Stimulated activated CD8-positive, alpha-beta memory T cell treated with anti-CD3 and anti-CD28 coated beads, Interleukin-15, amount 100 ng/mL, for 1 hour (primary cell): ENCODE measurements around the gene SOBP.

Experiments
- DNase-seq: peaks from one replicate; pipeline ENCODE4 v3.0.0-alpha.2; 2020; ENCODE audit warnings: low read depth

The SOBP gene

DNA sequence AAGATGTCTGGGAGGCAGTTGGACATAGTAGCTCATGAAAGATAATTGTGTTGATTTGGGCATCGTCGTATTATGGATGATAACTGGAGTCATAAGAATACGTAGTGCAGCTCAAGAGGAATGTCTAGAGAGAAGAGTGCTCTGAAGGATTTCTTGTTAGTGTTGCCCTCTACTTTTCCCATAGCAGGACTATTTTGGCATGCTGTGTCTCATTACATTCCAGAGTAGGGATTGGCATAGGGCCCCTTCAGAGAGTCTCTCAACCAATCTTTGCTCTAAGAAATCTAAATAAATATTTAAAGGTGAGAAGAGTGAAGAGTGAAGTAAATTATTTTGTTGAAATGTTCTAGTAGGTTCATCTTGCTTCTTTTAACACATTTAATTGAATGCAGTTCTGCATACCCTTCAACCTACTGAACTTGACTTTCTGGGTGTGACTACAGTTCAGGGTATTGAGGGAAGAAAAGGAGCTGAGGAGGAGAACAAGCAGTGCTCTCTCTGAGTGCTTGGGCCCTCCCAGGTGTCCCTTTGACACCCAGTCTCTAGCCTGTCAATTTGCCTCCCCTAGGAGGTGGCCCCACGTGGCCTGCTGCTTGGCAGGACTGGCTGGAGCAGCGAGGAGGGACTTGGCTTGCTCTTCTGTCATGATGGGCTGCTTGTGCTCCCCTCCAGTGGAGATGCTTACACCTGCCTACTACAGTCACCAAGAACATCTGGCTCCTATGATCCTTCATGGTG lies 33.3 kb downstream of the SOBP start:
- no peak for DNase-seq

DNA sequence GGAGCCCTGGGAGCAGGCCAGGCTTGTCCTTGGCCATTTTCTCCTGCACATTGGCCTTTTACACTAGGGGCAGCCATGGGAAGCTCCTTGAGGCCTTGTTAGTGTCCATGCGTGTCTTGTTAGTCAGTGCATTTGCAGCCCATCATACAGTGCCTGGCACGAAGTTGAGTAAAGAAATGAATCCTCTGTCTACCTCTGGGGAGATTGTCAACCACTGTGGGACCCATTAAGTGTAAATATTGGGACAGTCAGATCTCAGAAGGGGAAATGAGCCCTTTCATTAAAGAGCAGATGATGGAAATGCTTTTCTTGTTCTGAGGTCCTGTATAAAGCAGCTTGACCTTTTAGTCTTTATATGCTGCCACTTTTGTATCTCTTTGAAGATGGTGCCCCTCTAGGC lies 33.9 kb downstream of the SOBP start:
- DNase-seq = no peak

DNA sequence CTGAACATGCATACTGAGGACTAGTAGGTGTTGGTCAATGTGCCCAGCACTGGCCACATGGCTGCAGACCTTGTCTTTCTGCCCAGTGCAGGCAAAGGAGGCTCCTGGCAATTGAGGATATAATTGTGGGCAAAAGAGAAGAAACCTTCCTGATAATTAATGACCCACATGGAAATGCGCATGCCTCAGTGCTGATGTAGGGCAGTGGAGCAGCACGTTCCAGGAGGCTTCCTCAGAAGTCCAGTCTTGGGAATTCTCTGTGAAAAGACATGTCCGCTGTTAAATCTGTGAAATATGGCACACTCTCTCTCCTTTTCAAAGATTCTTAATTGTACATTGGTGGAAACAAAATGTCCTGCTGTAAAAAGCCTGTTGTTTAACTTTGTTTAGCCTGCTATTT lies 34.7 kb downstream of the SOBP start:
- DNase-seq = no peak

DNA sequence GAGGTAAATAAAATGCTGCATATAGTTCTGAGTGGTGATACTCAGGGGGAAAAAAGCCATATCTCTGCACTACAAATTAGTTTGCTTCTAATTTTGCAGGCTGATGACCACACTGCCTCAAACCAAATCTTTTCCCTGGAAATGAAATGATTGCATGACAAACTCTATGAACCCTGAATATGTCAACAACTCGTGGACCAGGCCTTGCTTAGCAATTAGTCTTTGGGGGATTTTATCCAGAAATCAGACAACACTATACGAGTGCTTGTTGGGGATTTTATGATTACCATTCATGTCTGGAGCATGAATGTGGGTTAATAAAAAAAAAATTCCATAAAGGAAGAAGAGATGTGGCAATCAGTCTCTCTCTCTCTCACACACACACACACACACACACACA lies 42.0 kb downstream of the SOBP start:
- DNase-seq = no peak

DNA sequence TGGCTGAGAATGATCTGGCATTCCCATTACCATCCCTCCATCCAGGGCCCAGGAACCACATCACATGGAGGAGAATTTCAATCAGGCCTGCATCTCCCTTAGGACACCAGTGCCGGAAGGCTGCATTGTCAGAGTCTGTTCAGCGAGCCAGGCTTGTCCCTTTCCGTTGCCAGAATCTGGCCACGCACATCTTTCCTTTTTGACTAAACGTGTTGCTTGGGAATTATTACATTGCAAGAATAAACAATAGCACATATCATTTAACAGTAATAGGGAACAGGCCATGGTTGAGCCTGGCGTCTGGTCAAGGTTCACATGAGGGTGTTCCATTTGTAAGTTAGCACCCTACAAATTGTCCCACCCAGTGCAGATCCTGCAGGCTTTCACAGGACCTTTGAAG lies 42.8 kb downstream of the SOBP start:
- DNase-seq = no peak

DNA sequence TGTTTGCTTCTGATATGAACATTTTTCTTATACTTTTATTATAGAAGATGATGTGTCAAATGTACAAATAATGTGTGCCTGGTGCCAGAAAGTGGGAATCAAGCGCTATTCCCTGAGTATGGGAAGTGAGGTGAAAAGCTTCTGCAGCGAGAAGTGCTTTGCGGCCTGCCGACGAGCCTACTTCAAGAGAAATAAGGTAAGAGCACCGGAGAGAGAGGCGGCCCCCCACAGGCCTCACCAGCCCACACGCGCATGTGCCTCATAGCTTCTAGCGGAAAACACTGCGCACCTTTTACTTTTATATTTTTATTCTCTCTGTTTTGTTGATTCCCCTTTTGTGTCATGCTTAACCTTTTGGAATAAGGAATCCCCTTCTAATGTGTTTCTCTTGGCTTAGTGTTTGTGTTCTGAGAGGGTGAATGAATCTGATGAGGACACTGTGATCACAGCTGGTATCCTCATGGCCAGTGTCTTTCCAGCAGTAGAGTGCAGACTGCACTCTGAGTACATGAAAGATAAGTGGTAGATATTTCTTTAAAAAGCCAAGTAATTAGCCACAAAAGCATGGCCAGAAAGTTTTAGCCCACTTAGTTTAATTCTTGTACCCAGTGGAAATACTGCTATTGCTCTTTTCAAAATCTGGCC lies 43.6 kb downstream of the SOBP start:
- DNase-seq = no peak

DNA sequence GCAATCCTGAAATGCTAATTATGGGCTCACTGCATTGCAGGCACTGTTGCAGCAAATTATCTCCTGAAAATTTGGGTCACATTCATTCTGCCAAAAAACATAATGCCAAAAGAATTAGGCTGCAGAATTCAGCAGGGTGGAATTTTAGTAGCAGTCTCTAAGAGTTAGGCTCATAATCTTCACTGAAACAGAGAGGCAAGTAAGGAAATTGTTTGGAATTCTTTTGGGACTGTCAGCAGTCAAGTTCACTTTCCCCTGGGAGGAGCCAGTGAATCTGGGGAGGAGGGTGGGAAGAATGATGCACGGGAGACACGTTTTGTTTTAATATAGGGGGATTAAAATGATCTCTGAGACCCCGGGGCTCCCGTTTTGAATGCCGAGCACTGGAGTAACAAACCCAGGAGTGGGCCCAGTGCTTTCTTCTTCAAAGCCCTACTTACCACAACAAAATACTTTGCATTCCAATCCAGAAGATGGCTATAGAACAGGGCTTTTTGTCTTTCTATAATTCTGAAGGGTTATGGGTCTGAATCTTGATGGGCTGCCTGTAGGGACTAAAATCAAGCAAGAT lies 44.7 kb downstream of the SOBP start:
- no peak for DNase-seq

DNA sequence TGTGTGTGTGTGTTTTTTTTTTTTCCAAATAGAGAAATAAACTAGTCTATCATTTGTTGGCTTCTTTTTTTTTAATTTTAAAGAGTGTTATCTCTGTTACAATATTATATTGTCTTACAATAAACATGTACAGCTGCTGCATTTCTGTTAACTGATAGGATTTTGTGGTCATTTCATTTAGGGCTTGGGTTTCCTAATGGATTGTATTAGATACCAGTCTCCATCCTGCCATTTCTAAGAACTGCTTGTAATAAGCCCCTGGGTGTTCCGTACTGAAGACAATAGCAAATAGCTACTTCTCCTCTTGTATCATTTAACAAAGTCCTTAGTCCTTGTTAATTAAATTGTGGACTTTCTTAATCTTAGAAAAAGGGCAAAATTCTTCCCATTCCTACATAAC lies 45.7 kb downstream of the SOBP start:
- DNase-seq = no peak

DNA sequence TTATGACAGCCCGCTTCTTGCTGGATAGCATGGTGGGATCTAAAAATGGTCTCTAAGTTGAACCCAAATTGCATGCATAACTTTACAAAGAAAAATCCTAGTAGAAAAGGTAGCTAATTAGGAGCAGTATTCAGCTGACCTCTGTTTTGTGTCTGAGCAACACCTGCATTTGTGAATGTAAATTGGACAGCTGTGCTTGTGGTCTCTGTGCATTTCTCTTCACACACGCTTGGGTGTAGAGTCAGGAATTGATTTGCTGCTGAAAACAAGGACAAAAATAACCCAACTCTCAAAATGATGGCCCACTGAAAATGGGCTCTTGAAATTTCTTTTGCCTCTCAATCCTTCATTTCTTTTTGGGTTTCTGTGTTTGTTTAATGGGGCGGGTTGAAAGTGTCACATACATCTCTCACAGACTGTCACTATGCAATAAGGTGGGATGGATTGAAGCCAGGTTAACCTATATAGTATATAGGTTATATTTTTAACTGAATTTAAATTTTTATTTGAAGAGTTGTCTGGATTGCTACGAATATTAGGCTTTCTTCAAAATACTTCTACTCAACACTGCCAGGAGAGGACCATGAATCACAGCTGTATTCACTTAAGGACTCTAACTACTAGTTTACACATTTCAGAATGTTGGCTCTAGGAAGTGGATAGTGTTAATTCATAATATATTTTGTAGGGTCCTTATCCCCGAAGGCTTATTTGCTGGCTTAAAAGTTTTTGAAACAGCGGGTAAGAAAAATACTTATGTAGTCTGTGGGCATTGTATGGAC lies 46.5 kb downstream of the SOBP start:
- no peak for DNase-seq

DNA sequence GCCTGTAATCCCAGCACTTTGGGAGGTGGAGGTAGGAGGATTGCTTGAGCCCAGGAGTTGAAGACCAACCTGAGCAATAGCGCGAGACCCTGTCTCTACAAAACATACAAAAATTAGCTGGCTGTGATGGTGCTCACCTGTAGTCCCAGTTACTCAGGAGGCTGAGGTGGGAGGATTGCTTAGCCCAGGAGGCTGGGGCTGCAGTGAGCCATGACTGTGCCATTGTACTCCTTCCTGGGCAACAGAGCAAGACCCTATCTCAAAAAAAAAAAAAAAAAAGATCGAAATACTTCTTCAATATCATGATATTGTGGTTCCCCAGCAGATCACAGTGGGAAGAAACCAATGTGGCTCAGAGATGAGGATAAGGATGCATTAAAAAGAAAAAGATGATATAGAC lies 47.6 kb downstream of the SOBP start:
- no peak for DNase-seq

DNA sequence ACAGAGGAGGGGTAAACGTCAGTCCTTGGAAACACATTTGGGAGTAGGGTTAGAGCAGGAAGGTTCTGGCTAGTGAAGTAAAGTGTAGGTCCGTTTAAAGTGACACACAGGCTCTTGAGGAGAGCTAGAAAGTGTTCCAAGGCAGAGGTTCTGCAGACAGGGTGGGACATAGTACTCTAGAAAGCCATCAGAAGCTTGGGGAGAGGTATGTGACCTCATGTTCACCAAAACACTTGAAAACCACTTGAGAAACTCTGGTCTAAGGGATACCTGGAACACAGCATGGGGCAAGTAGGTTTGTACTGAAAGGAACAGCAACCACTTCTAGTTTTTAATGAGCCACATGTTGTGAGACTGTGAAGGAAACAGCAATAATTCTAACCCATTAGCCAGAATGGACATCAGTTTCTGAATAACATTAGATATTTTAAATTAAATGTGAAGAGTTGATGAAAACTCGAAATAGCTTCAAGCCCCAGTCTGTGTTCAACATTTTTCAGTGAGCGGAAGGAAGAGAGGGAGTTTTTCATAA lies 49.0 kb downstream of the SOBP start:
- no peak for DNase-seq

DNA sequence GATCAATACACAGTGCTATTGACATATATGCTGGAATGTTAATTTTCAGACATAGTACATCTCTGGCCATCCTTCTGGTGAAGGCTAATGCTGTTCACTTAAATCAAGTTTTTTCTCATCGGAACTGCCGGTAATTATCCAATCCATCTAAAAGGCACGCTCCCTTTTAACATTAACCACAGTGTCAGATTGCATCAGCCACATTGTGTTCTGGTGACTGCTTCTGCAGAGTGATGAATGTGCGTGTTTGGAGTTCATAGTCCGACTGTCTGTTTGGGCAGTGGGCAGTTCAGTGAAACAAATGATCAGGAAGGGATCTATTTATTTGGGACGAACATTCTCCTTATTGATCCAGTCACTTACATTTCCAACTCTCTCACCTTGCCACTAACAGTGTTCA lies 49.5 kb downstream of the SOBP start:
- DNase-seq = no peak

DNA sequence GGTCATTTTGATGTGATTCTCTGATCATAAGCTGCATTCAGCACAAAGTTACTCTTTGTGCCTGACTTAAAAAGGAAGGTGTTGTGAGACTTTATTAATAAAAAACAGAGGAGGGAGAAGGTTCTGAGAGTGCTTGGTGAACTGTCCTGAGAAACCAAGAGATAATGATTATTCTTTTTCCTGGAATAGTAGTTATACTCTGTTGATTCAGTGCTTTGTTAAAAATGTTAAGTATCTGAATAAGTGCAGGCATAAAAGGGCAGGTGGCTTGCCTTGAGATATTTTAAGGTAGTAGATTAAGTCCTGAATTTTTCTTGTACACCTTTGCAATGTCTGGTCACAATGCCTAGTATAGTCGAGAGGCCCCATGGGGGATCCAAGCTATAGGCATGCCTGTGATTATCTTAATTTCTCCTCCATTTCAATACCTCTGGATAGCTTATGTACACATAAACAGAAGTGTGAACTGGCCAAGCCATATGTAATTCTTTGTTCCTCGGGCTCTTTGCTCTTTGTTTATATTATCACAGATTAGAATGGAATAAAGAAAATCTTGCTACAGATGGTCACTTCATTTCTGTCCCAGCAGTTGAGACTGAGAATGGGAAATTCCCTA lies 50.0 kb downstream of the SOBP start:
- DNase-seq = no peak

DNA sequence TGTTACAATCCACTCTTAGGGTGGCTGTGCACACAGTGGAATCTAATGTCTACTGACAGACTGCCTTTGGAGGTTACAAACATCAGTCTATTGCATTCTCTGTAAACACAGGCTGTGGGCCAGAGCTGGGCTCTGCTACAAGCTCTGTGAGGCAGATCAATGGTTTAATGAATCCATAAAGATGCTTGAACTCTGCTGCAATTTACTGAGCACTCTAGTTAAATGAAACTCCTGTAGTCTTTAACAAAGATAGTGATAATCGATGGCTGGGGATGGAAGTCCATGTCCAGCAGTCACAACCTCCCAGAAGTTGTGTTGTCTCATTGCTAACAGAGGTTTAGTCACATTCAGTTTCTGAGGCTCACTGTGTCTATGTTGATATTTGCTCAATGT lies 50.5 kb downstream of the SOBP start:
- DNase-seq = no peak

DNA sequence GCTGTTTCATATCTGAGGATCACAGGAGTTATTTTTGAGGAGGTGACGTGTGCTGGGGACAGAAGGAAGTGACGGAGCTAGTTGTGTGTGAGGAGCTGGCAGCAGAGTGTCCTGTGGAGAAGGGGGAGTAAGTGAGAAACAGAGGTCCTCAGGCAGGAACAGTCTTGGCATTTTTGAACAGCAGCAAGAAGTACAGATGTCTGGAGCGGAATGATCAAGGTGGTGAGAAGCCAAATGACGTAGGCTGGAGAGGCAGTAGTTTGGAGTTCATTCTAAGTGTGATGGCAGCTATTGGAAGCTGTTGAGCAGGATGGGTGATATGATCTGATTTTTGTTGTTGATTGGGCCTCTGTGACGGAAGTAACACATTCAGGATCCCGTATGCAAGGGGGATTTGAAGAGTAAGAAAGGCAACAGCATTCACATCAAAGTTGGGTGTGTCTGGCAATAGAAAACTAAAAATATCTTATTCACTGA lies 52.3 kb downstream of the SOBP start:
- DNase-seq = no peak

DNA sequence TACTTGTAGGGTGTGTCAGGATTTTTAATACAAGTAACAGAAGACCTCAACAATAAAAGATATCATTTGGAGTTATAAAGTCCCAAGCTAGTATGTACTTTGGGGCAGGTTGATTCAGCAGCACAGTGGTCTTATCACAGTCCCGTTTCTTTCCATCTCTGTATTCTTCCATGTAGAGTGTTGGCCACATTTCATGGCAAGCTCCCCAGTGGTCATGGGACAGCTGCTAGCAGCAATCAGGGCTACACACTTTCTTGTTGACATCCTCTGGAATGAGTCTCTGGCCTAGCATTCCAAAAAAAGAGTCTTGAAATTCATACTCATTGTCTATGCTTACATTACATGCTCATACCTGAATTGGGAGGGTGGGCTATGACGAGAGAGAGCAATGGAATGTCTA lies 53.2 kb downstream of the SOBP start:
- no peak for DNase-seq

DNA sequence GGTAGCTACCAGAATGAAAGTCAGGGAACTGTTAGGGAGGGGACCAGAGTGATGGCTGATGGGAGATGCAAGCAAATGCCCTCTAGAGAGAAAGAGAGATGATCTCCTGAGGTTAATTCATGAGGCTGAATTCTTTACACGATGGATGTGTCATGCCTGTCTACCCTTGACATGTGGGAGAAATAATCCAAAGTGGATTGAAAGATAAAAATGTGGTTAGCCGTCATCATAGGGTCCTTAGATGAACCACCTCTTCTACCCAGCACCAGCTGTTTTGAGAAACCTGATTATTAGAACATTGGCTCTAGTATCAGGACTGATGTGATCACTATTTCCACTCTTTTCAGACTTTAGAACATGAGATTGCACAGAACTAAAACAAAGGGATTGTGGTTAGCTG lies 53.6 kb downstream of the SOBP start:
- DNase-seq = no peak

DNA sequence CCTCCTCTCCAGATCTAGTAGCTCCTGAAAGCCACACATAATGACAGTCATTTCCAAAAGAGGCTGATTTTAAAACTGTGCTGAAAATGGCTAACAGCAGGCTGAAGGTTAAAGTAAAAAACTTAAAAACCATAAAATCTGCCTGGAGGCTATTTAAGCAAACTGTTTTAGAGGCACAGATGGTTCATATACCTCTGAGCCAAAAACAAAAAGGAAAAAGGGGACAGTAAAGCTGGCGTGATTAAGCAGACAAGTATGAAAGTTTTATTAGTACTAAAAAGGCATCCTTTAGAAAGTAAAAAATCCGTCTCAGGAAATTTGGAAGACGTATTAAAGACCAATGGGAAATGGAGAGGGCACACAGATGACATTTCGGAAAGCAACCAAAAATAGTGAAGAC lies 55.8 kb downstream of the SOBP start:
- no peak for DNase-seq

DNA sequence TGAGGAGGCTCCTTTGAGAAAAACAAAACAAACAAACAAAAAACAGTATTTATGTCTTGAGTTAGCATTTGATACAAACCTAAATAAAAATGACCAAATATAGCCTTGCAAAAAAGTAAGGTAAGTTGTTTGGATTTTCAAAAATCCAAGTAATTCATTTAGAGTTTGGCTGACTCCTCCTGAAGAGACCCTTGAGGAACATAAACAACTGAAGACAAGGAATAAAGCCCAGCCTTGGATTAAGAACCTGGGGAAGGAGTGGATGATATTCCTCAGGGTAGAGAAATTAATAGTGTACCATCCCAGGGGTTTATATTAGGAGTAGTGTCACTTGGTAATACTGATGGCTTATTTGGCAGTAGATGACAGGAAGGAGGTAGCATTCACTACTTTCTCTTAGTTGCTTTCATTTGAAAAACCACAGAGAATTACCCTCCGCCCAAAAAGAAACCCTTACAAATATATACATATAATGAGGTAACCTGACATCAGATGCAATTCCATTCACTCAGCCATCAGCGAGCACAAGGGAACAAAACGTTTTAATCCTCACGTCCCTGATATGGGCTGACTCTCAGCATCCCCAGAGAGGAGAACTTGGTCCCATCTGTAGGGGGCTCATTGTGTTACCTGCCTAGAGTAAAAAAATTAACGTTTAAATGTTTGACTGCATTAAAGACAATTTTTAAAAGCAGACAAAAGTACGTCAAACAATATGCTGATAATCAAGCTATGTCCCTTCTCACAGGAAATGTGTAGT lies 57.0 kb downstream of the SOBP start:
- no peak for DNase-seq

DNA sequence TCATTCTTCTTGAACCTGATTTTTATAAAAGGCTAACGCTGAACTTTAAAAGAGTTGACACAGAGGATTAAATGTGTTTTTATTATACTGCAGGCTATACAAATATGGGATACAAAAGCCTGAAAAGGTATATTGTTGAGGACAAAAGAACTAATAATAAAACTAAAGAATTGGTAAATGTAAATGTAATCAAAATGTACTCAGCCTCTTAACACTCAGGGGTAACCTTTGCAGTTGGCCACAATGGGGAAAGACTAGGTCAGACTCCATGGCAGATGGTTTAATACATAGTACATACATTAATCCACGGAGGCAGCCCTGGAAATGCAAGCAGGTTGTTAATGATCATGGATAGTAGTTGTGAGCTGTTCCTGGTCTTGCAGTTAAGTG lies 57.5 kb downstream of the SOBP start:
- DNase-seq = no peak

DNA sequence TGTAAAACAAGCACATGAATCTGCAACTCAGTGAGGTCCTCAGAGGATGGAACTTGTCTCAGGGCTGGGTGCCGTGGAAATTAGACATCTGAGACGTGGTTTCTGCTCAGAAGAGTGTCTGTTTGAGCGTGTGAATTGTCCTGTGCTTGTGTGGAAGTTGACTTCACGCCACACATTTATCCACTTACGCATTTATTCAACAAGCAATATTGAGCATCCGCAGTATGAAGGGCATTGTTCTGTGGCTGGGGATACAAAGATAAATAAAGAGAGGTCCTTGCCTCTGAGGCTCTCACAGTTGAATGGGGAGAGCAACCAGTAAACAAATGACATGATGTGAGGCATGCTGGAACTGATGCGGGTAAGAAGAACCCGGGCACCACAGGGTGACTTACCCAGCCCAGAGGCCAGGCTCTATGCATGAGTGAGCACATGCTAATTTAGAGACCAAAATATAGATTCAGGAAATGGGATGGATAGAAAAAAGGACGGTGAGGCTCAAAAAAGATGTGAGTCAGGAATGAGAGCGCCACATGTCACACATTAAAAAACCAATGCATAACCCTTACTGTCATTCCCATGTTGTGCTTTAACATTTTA lies 60.4 kb downstream of the SOBP start:
- no peak for DNase-seq
